ENCODE results near the gene PSTPIP2. TPM values are rescaled to one million over a fixed set of nuclear protein-coding genes. Genes with fewer than 3 reads are reported as not detected.

Gene PSTPIP2
- total and polyA plus RNA-seq, 2 donors (not counting 1 experiment from before 2014, with no cell fraction given): 0.42 to 0.76 TPM

GRCh38 chr18:46040033-46040746 lies 31.9 kb downstream of the PSTPIP2 start:
- DNase-seq: no peak
- no peak for TF ChIP-seq CTCF (IDR thresholded peaks at IDR 0.05)
- TF ChIP-seq EZH2 (IDR thresholded peaks at IDR 0.05; ENCODE audit: borderline replicate concordance, insufficient read depth, low read depth, low read length, poor library complexity, severe bottlenecking): no peak
- no peak overlapping the region for H3K4me3 ChIP-seq (ENCODE audit: control extremely low read depth in 1 of 5, extremely low read depth in 1 of 5, insufficient read depth in 1 of 5, low read depth in 2 of 5, low read length in 4 of 5)
- WGBS (ENCODE audit: insufficient coverage): 95% methylated on average over 3 of the region's 5 CpGs
- H3K27ac ChIP-seq (ENCODE audit: low read length in 2 of 2): no peak overlapping the region
- H4K20me1 ChIP-seq (ENCODE audit: control insufficient read depth, insufficient read depth, low read length, poor library complexity, severe bottlenecking): no peaks in the 10 kb centered on the region
- intact Hi-C loops (cut with micrococcal nuclease): no loop called here
- no peak for ATAC-seq (ENCODE audit: low read depth)
- POLR2A ChIA-PET: no interaction called here
- CTCF ChIA-PET: no interaction called here
- Mint-ChIP-seq H3K9me3 (ENCODE audit: insufficient read depth) (no peaks in the 10 kb centered on the region), H3K27me3 (peaks cover 14% of the 10 kb centered on the region), H3K27ac (no peak overlapping the region), H3K4me1 (no peaks in the 10 kb centered on the region), H3K4me3 (no peak overlapping the region)
- H3K79me2 ChIP-seq (ENCODE audit: control insufficient read depth, insufficient read depth, low read length): no peaks in the 10 kb centered on the region
- no peak overlapping the region for H3K9ac ChIP-seq (ENCODE audit: low read length)
- H2AFZ ChIP-seq (ENCODE audit: insufficient read depth, low read depth, low read length, poor library complexity, severe bottlenecking): no peak overlapping the region
- no peaks in the 10 kb centered on the region for H3K27me3 ChIP-seq (replicated peaks in 1 of 4; ENCODE audit: control extremely low read depth in 1 of 4, control insufficient read depth in 3 of 4, insufficient read depth in 4 of 4, low read length in 3 of 4)
- no peaks in the 10 kb centered on the region for H3K36me3 ChIP-seq (replicated peaks in 1 of 2; ENCODE audit: control extremely low read depth in 1 of 2, control insufficient read depth in 1 of 2, extremely low read depth in 1 of 2, insufficient read depth in 2 of 2, low read length in 1 of 2)
- H3K9me3 ChIP-seq (ENCODE audit: control extremely low read depth in 1 of 3, control insufficient read depth in 2 of 3, insufficient read depth in 1 of 3, low read length in 2 of 3): no peaks in the 10 kb centered on the region
- H3K4me2 ChIP-seq (replicated peaks; ENCODE audit: low read depth, low read length, poor library complexity, severe bottlenecking): no peak overlapping the region
- no peaks in the 10 kb centered on the region for H3K4me1 ChIP-seq (ENCODE audit: control insufficient read depth in 2 of 2, insufficient read depth in 2 of 2, low read length in 2 of 2)

GRCh38 chr18:46037512-46038305 lies 34.4 kb downstream of the PSTPIP2 start:
- WGBS (ENCODE audit: insufficient coverage): 81% methylated on average over 8 of the region's 9 CpGs
- Mint-ChIP-seq H3K4me3 (no peak overlapping the region), H3K27ac (no peak overlapping the region), H3K27me3 (peaks cover 11% of the 10 kb centered on the region), H3K9me3 (ENCODE audit: insufficient read depth) (no peaks in the 10 kb centered on the region), H3K4me1 (no peaks in the 10 kb centered on the region)
- H4K20me1 ChIP-seq (ENCODE audit: control insufficient read depth, insufficient read depth, low read length, poor library complexity, severe bottlenecking): no peaks in the 10 kb centered on the region
- POLR2A ChIA-PET: no interaction called here
- H3K9ac ChIP-seq (ENCODE audit: low read length): no peak overlapping the region
- no peaks in the 10 kb centered on the region for H3K79me2 ChIP-seq (ENCODE audit: control insufficient read depth, insufficient read depth, low read length)
- no peak overlapping the region for H3K27ac ChIP-seq (ENCODE audit: low read length in 2 of 2)
- no peaks in the 10 kb centered on the region for H3K4me1 ChIP-seq (ENCODE audit: control insufficient read depth in 2 of 2, insufficient read depth in 2 of 2, low read length in 2 of 2)
- DNase-seq: no peak
- intact Hi-C loops (cut with micrococcal nuclease): no loop called here
- TF ChIP-seq CTCF (IDR thresholded peaks at IDR 0.05) (no peak), EZH2 (IDR thresholded peaks at IDR 0.05; ENCODE audit: borderline replicate concordance, insufficient read depth, low read depth, low read length, poor library complexity, severe bottlenecking) (no peak)
- no peak overlapping the region for H3K4me3 ChIP-seq (ENCODE audit: control extremely low read depth in 1 of 5, extremely low read depth in 1 of 5, insufficient read depth in 1 of 5, low read depth in 2 of 5, low read length in 4 of 5)
- no peaks in the 10 kb centered on the region for H3K27me3 ChIP-seq (replicated peaks in 1 of 4; ENCODE audit: control extremely low read depth in 1 of 4, control insufficient read depth in 3 of 4, insufficient read depth in 4 of 4, low read length in 3 of 4)
- no peaks in the 10 kb centered on the region for H3K36me3 ChIP-seq (replicated peaks in 1 of 2; ENCODE audit: control extremely low read depth in 1 of 2, control insufficient read depth in 1 of 2, extremely low read depth in 1 of 2, insufficient read depth in 2 of 2, low read length in 1 of 2)
- no peak overlapping the region for H3K4me2 ChIP-seq (replicated peaks; ENCODE audit: low read depth, low read length, poor library complexity, severe bottlenecking)
- no peak overlapping the region for H2AFZ ChIP-seq (ENCODE audit: insufficient read depth, low read depth, low read length, poor library complexity, severe bottlenecking)
- no peak for ATAC-seq (ENCODE audit: low read depth)
- no peaks in the 10 kb centered on the region for H3K9me3 ChIP-seq (ENCODE audit: control extremely low read depth in 1 of 3, control insufficient read depth in 2 of 3, insufficient read depth in 1 of 3, low read length in 2 of 3)
- CTCF ChIA-PET: no interaction called here

All from B cell (primary cell).